GM23338 (cell line): ENCODE data around the gene MATN1.

Experiments
- CREB1 ChIP-seq: fragments of 250-450 bp; sonication (Bioruptor Pico); IDR thresholded peaks from 2 replicates; pipeline ENCODE4 v1.5.0; 2020; ENCODE audit warnings: low read depth, mild to moderate bottlenecking, moderate library complexity
- EZH2 ChIP-seq: fragments of 200-600 bp; sonication (generic); IDR thresholded peaks from one replicate; pipeline ENCODE4 v1.8.0; 2017; ENCODE audit warnings: antibody characterized with exemption, mild to moderate bottlenecking, low read depth; ENCODE audit not compliant: unreplicated experiment
- EZH2phosphoT487 ChIP-seq: fragments of 200-600 bp; sonication (generic); IDR thresholded peaks from one replicate; pipeline ENCODE4 v1.8.1; 2018; ENCODE audit warnings: antibody characterized with exemption; ENCODE audit not compliant: unreplicated experiment
- NANOG ChIP-seq: IDR thresholded peaks from 2 replicates; pipeline ENCODE4 v1.6.1; 2016; ENCODE audit warnings: antibody characterized with exemption, borderline replicate concordance
- TF ChIP-seq, protein P1 (sequence below), 2 experiments: fragments of 200-600 bp in 1 of 2; sonication (generic) in 1 of 2; conservative IDR thresholded peaks; 2 replicates each; pipeline versions ENCODE4 v1.5.1 to v1.6.1; 2016 to 2017; ENCODE audit warnings: antibody characterized with exemption in 2 of 2, low read depth in 2 of 2, mild to moderate bottlenecking in 2 of 2, moderate library complexity in 1 of 2
- TF ChIP-seq, protein P2 (sequence below): IDR thresholded peaks from one replicate; pipeline ENCODE4 v1.6.1; 2018; ENCODE audit warnings: antibody characterized with exemption; ENCODE audit not compliant: unreplicated experiment

GRCh38 chr1:30661311-30661710 is 62.1 kb downstream of the MATN1 start:
- TF ChIP-seq, protein P1, sequence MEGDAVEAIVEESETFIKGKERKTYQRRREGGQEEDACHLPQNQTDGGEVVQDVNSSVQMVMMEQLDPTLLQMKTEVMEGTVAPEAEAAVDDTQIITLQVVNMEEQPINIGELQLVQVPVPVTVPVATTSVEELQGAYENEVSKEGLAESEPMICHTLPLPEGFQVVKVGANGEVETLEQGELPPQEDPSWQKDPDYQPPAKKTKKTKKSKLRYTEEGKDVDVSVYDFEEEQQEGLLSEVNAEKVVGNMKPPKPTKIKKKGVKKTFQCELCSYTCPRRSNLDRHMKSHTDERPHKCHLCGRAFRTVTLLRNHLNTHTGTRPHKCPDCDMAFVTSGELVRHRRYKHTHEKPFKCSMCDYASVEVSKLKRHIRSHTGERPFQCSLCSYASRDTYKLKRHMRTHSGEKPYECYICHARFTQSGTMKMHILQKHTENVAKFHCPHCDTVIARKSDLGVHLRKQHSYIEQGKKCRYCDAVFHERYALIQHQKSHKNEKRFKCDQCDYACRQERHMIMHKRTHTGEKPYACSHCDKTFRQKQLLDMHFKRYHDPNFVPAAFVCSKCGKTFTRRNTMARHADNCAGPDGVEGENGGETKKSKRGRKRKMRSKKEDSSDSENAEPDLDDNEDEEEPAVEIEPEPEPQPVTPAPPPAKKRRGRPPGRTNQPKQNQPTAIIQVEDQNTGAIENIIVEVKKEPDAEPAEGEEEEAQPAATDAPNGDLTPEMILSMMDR (conservative IDR thresholded peaks at IDR 0.05; ENCODE audit: low read depth in 2 of 2): no peak
- no peak for TF ChIP-seq EZH2
- no peak for TF ChIP-seq CREB1
- TF ChIP-seq, protein P2, sequence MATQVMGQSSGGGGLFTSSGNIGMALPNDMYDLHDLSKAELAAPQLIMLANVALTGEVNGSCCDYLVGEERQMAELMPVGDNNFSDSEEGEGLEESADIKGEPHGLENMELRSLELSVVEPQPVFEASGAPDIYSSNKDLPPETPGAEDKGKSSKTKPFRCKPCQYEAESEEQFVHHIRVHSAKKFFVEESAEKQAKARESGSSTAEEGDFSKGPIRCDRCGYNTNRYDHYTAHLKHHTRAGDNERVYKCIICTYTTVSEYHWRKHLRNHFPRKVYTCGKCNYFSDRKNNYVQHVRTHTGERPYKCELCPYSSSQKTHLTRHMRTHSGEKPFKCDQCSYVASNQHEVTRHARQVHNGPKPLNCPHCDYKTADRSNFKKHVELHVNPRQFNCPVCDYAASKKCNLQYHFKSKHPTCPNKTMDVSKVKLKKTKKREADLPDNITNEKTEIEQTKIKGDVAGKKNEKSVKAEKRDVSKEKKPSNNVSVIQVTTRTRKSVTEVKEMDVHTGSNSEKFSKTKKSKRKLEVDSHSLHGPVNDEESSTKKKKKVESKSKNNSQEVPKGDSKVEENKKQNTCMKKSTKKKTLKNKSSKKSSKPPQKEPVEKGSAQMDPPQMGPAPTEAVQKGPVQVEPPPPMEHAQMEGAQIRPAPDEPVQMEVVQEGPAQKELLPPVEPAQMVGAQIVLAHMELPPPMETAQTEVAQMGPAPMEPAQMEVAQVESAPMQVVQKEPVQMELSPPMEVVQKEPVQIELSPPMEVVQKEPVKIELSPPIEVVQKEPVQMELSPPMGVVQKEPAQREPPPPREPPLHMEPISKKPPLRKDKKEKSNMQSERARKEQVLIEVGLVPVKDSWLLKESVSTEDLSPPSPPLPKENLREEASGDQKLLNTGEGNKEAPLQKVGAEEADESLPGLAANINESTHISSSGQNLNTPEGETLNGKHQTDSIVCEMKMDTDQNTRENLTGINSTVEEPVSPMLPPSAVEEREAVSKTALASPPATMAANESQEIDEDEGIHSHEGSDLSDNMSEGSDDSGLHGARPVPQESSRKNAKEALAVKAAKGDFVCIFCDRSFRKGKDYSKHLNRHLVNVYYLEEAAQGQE: no peak
- no peak for TF ChIP-seq EZH2phosphoT487
- no peak for TF ChIP-seq NANOG
